ENCODE measurements around the gene CNTN4.
A peak's percentile ranks its signal among the peaks of the same experiment; 100 is the strongest.
"Not testable (repeated sequence)": the region's sequence is repeated elsewhere in the genome, so short reads cannot be mapped to it uniquely, and the experiment has no call there.

Gene CNTN4

DNA sequence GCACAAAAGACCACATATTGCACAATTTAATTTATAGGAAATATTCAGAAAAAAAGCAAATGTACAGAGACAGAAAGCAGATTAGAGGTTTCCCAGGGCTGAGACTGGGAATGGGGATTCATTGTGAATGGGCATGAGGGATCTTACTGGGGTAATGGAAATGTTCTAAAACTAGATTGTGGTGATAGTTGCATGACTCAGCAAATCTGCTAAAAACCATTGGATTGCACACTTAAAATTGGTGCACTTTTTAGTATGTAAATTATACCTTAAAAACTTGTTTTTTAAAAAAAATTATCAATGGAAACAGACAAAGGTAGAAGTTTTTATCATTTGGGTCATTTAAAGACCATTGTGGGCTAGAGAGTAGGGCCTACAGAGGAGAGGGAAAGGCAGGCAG lies 780.9 kb downstream of the CNTN4 start:
- Mint-ChIP-seq H3K27ac (no peak overlapping the region), H3K4me1 (no peaks in the 10 kb centered on the region), H3K27me3 (no peaks in the 10 kb centered on the region), H3K4me3 (no peak overlapping the region), H3K9me3 (no peaks in the 10 kb centered on the region)
- DNase-seq (no peak), ATAC-seq (no peak)

DNA sequence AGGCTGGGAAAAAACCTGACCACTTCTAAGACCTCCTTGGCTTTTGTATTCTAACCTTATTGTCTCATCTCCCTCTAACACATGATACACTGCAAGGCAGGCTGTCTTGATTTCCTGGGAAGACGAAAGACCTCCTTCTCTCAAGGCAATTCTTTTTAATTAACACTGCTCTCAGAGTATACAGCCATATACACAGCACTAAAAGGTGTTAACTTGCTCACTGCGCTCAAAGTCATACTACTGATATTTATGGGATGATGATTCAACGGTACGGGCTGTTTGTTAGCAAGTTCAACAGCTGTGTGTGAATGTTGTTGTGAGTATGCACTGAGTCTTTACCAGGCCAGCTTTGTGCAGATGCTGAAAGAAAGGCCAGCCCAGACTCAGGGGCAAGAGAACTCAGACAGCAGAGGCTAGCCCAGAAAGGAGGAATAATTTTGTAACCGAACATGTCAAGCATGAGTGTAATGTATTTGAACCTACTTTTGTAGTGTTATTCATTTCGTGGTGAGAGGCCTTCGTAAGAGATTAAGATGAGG lies 781.6 kb downstream of the CNTN4 start:
- ATAC-seq (no peak), DNase-seq (no peak)
- no peaks in the 10 kb centered on the region for H3K9me3 Mint-ChIP-seq
- no peak overlapping the region for H3K27ac Mint-ChIP-seq
- H3K27me3 Mint-ChIP-seq = no peaks in the 10 kb centered on the region
- H3K4me3 Mint-ChIP-seq = no peak overlapping the region
- H3K4me1 Mint-ChIP-seq = no peaks in the 10 kb centered on the region

DNA sequence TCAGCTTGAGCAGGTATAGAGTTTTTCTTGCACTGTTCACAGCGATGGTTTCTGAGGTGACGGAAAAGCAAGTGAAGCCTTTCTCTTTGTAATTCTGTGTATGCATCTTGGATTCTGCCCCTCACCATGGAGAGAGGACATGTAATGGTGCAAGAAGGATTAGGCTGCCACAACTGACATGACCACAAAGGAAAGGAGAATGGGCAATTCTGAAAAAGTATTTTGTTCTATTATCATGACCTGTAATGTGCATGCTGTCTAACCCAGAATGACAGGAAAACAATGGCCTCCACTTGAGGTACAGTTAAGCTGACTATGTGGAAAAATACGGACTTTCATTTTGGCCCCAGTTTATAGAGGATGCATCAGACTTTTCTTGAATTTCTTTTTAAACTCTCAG lies 784.6 kb downstream of the CNTN4 start:
- H3K27me3 Mint-ChIP-seq = peaks cover 11% of the 10 kb centered on the region
- ATAC-seq = no peak
- H3K9me3 Mint-ChIP-seq = no peaks in the 10 kb centered on the region
- no peaks in the 10 kb centered on the region for H3K4me1 Mint-ChIP-seq
- no peak for DNase-seq
- H3K4me3 Mint-ChIP-seq = no peak overlapping the region
- H3K27ac Mint-ChIP-seq = no peak overlapping the region

DNA sequence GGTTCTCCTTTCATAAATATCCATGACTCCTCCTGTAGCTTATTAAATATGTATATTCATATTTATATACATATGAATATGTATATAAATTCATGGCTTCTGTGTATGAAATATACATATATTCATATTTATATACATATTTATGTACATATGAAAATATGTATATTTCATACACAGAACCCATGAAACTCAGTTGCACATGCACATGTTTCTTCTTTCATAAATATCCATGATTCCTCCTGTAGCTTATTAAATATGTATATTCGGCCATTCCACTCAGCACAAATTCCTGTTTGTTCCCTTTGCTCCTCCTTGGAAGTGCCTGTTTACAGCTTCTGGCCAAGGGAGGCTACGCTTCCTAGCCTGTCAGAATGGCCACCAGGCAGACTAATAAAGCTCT lies 789.9 kb downstream of the CNTN4 start:
- Mint-ChIP-seq H3K27me3 (peaks cover 23% of the 10 kb centered on the region), H3K27ac (no peak overlapping the region), H3K4me3 (no peak overlapping the region), H3K4me1 (no peaks in the 10 kb centered on the region), H3K9me3 (no peaks in the 10 kb centered on the region)
- ATAC-seq (no peak), DNase-seq (no peak)

DNA sequence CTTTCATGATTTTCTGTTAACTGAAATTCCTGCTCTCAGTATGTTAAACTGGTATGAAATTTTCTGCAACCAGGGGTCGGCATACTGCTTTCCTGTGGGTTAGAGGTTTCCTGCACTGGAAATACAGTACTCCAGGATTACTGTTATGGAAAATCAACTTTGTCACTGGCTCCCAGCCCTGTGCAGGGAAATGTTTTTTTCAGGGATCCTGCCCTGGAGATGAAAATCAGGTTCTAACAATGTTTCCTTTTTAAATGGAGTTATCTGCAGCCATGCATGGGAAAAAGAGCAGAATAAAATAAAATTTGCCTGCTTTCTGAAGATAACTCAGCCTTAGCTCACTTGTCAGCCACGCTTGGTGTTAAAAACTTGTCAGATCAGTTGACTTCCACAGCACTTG lies 791.1 kb downstream of the CNTN4 start:
- DNase-seq (no peak), ATAC-seq (no peak)
- no peak overlapping the region for H3K27ac Mint-ChIP-seq
- no peaks in the 10 kb centered on the region for H3K4me1 Mint-ChIP-seq
- no peak overlapping the region for H3K4me3 Mint-ChIP-seq
- peaks cover 23% of the 10 kb centered on the region for H3K27me3 Mint-ChIP-seq
- H3K9me3 Mint-ChIP-seq = no peaks in the 10 kb centered on the region

DNA sequence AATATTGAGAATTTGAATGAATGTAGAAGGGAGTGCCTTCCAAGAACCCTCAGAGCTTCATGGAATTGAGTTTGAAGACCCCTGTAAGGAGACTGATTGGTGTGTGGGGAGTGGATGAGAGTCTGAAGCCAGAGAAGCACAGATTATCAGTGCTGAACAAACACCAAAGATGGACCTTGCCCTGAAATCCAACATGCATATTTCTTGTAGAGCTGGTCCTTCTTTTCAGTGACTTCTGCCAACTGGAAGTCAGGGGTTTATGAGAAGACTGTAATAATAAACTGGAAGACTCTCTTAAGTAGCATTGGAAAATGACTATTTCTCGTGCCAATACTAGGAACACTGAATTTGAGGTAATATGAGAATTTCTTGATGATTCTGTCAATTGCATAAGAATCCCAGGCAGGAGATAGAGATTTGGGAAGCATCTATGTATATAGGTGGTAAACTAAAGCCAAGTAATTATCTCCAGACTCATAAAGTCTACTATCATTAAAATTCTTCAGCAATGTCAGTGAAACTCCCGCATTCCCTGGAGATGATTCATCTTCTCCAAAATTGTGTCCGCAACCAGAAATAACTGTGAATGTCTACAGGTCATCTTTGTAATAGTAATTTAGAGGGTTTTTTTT lies 797.8 kb downstream of the CNTN4 start:
- Mint-ChIP-seq H3K27ac (no peak overlapping the region), H3K27me3 (no peaks in the 10 kb centered on the region), H3K4me1 (no peaks in the 10 kb centered on the region), H3K4me3 (no peak overlapping the region), H3K9me3 (no peaks in the 10 kb centered on the region)
- DNase-seq (no peak), ATAC-seq (no peak)

DNA sequence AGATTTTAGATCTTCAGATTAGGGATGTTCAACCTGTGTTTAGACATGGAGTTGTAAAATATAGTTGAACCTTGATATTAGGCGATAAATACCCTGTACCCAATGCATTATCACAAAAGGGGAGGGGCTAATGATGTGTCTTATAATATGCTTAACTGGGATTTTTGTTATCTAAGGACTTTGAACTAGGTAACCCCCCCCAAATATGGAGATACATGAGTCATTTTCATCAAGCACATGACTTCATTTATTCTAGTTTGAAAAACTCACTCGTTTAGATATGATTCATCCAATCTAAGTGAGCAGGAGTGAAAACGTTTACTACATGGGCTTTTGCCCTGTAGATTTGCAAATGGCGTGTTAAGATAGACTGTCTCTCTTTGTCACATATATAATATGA lies 799.2 kb downstream of the CNTN4 start:
- H3K27ac Mint-ChIP-seq = no peak overlapping the region
- ATAC-seq (no peak), DNase-seq (no peak)
- no peaks in the 10 kb centered on the region for H3K9me3 Mint-ChIP-seq
- H3K4me1 Mint-ChIP-seq = no peaks in the 10 kb centered on the region
- H3K27me3 Mint-ChIP-seq = no peaks in the 10 kb centered on the region
- no peak overlapping the region for H3K4me3 Mint-ChIP-seq

DNA sequence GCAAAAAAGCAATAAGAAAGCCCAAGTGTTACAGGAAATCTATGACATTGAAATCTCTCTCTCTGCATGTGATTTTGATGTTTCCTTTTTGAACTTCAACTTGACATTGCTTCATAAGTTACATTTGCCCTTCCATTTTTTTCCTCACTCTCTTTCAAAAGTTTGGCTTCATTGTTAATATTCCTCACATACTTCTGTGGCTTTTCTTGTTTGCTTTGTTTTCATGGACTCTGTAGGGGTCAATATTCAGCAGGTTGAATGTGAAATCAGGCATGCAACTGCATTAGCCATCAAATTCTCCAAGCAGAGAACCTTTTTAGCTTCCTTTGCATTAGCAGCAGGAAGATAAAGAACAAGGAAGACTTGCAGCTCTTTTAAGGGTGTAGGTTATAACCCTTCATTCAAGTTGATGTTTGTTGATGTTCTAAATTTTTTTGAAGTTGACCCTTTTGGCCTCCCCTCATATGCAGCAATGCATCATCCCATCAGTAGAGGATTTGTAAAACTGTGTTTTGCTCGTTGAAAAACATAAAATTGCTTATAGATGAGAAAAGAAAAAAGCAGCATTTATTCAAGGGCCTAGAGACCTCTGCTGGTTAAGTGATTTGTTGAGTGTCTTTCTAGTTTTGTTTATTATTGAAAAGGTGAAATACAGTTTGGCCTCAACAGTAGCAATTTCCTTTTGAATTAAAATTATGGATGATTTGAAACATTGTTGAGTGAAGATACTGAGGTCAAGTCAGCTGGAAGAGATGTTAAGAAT lies 800.1 kb downstream of the CNTN4 start:
- ATAC-seq (no peak), DNase-seq (no peak)
- Mint-ChIP-seq H3K4me3 (no peak overlapping the region), H3K27me3 (no peaks in the 10 kb centered on the region), H3K9me3 (no peaks in the 10 kb centered on the region), H3K4me1 (no peaks in the 10 kb centered on the region), H3K27ac (no peak overlapping the region)

DNA sequence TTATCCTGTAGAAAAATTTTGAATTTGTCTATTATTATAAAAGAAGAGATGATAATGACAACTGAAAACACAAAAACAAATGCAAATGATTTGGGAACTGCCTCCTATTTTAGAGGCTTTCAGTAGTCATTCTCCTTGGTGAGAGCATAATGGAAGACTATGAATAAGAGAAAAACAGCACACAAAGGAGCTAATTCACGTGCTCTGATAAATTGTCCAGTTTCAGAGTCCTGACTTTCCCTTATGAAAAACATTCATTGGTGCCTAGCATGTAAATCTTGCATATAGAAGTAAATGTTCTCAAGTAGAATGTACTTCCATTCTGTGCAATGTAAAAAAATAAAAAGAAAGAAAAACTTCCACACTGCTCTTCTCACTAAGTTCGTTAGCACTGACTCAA lies 805.4 kb downstream of the CNTN4 start:
- H3K27ac Mint-ChIP-seq = no peak overlapping the region
- no peak overlapping the region for H3K4me3 Mint-ChIP-seq

DNA sequence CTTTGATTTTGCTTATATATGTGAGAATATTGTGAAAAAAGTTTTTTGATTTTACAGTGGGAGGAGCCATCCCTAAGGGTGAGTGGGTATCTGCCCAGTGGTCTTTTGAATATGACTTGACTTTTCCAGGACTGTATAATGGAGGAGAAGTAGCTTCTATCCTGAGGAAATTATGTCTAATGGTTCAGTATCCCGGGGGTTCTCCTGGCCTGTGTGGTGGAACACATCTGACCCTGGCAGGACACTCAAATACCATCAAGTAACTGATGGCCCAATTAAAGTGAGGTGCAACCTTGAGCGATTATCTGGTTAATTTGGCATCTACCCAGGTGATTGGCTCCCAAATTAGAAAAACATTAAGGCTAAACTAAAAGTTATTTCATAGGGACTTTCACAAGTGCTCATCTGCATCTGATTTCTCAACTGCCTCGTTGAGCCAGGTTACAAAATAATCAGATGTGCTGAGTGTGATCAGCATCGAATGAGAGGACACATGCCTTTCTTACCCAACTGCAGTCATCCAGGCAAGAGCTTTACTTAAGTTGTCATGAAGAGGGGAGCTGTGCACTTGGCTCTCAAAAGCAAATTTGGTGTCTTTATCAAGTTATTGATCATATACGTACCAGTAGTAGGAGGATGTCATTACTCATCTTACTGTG lies 810.2 kb downstream of the CNTN4 start:
- H3K27me3 Mint-ChIP-seq = peaks cover 5% of the 10 kb centered on the region
- H3K27ac Mint-ChIP-seq = no peak overlapping the region
- DNase-seq = no peak
- ATAC-seq = no peak
- H3K4me3 Mint-ChIP-seq = no peak overlapping the region
- H3K4me1 Mint-ChIP-seq = no peaks in the 10 kb centered on the region
- H3K9me3 Mint-ChIP-seq = no peaks in the 10 kb centered on the region

More for the DNA sequence above, 805.4 kb downstream of the CNTN4 start:
- ATAC-seq = no peak
- Mint-ChIP-seq H3K9me3 (no peaks in the 10 kb centered on the region), H3K27me3 (peaks cover 5% of the 10 kb centered on the region), H3K4me1 (no peaks in the 10 kb centered on the region)
- DNase-seq = no peak

DNA sequence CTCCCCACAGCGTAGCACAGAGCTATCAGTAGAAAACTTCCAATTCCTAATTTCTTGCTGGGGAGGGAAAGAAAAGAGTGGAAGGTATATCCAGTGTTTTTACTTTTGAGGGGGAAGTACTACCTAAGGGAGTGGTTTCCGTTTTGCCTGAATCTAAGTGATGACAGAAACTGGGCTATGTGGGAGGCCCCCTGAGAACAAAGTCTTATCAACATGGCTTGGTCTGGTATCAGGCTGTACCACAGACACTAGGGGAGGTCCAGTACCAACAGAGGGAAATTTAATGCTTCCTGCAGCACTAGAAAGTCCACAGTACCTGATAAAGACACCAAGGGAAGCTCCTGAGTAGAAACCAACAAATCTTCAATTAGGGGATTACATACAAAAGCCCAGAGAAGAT lies 812.3 kb downstream of the CNTN4 start:
- H3K27me3 Mint-ChIP-seq = peaks cover 5% of the 10 kb centered on the region
- H3K4me3 Mint-ChIP-seq = no peak overlapping the region
- H3K27ac Mint-ChIP-seq = no peak overlapping the region
- DNase-seq = no peak
- ATAC-seq = no peak
- no peaks in the 10 kb centered on the region for H3K4me1 Mint-ChIP-seq
- H3K9me3 Mint-ChIP-seq = no peaks in the 10 kb centered on the region

DNA sequence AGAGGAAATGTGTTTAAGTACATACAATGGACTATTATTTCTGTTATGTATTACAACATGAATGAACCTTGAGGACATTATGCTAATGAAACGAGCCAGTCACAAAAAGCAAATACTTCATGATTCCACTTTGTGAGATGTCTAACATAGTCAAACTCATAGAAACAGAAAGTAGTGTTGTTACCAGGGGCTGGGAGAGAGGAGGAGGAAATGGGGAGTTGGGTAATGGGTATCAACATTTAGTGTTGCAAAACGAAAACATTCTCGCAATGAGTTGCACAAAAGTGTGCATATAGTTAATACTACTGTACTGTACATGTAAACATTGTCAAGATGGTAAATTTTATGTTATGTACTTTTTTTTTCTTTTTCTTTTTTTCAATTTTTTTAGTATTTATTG lies 817.2 kb downstream of the CNTN4 start:
- ATAC-seq = no peak
- DNase-seq = no peak
- peaks cover 0 to 5% of the 10 kb centered on the region in 2 donors for H3K9me3 Mint-ChIP-seq
- no peak overlapping the region for H3K4me3 Mint-ChIP-seq
- no peaks in the 10 kb centered on the region for H3K27me3 Mint-ChIP-seq
- H3K4me1 Mint-ChIP-seq = no peaks in the 10 kb centered on the region
- H3K27ac Mint-ChIP-seq = no peak overlapping the region

DNA sequence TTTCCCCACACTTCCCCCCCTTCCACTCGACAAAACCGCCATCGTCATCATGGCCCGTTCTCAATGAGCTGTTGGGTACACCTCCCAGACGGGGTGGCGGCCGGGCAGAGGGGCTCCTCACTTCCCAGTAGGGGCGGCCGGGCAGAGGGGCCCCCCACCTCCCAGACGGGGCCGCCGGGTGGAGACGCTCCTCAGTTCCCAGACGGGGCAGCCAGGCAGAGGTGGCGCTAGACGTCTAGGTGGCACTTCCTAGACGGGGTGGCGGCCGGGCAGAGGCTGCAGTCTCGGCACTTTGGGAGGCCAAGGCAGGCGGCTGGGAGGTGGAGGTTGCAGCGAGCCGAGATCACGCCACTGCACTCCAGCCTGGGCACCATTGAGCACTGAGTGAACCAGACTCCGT lies 818.0 kb downstream of the CNTN4 start:
- H3K27me3 Mint-ChIP-seq, H3K27ac Mint-ChIP-seq, H3K4me1 Mint-ChIP-seq, DNase-seq, H3K4me3 Mint-ChIP-seq, H3K9me3 Mint-ChIP-seq: not testable (repeated sequence)
- ATAC-seq = peak; percentile 49

DNA sequence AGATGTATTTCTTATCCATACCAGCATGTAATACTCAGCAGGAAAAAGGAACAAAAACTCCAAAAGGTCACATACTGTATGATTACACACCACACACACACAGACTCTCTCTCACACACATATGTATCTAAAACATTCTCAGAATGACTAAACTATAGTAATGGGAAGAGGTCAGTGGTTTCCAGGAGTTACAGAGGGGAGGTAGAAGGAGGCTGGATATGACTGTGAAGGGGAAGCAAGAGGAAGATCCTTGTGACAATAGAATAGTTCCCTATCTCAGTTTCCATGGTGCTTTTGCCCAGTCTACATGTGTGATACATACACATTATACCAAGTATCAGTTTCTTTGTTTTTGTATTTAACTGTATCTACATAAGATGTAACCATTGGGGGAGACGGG lies 821.4 kb downstream of the CNTN4 start:
- no peak for DNase-seq
- peaks cover 0 to 5% of the 10 kb centered on the region in 2 donors for H3K9me3 Mint-ChIP-seq
- H3K4me1 Mint-ChIP-seq = no peaks in the 10 kb centered on the region

DNA sequence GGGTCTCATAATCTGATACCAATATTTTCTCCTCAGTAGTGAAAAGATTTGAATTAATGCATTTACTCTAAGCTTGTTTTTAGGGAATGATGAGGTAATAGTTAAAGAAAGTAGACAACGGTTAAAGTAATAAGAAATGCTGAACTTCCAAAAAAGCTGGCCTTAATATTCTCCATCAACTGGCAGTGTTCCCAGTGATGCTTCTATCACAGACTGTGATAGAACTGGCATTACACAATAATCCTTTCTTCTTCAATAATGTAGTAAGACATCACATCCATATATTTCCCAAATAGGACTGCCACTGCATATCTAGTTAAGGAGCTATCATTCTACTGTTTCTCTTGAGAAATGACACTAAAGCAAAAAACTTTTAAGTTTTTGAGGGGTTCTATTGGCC lies 822.8 kb downstream of the CNTN4 start:
- DNase-seq = no peak
- Mint-ChIP-seq H3K27me3 (no peaks in the 10 kb centered on the region), H3K9me3 (peaks cover 0 to 5% of the 10 kb centered on the region in 2 donors), H3K4me1 (no peaks in the 10 kb centered on the region), H3K4me3 (no peak overlapping the region), H3K27ac (no peak overlapping the region)
- no peak for ATAC-seq

More for the DNA sequence above, 821.4 kb downstream of the CNTN4 start:
- no peak overlapping the region for H3K4me3 Mint-ChIP-seq
- no peak for ATAC-seq
- H3K27ac Mint-ChIP-seq = no peak overlapping the region
- H3K27me3 Mint-ChIP-seq = no peaks in the 10 kb centered on the region

DNA sequence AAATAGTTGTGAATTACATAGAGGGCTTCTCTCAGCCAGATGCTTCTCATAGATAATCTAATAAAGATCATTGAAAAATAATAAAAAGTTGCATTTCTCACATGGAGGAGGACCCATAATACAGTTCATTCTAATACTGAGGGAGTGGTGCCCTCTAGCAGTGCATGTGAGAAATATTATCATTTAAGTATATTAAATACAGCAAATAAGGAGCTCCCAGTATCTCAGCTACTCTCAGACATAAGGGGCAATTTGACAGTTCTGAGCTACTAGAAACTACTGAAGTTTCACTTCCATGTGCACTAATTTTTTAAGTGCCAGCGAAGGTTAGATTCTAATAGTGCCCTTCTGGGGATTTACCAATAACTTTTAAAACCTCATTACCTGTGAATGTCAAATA lies 823.2 kb downstream of the CNTN4 start:
- no peaks in the 10 kb centered on the region for H3K27me3 Mint-ChIP-seq
- H3K27ac Mint-ChIP-seq = no peak overlapping the region
- no peaks in the 10 kb centered on the region for H3K4me1 Mint-ChIP-seq
- DNase-seq = peak in 1 of 2 donors; percentile 1
- no peak overlapping the region for H3K4me3 Mint-ChIP-seq
- peak; percentile 56 for ATAC-seq
- H3K9me3 Mint-ChIP-seq = peaks cover 0 to 5% of the 10 kb centered on the region in 2 donors

All from stimulated activated naive CD8-positive, alpha-beta T cell treated with anti-CD3 and anti-CD28 coated beads, Interleukin-15, amount 100 ng/mL, for 72 hours (primary cell).